Hepatocyte (in vitro differentiated cells): ENCODE data around the gene ANTXR2.

Source experiments
- EZH2phosphoT487 ChIP-seq: fragments of 200-600 bp; sonication (generic); IDR thresholded peaks from one replicate; pipeline ENCODE4 v1.6.1; 2018; ENCODE audit warnings: antibody characterized with exemption, mild to moderate bottlenecking, low read depth, moderate library complexity; ENCODE audit not compliant: unreplicated experiment, severe bottlenecking
- TF ChIP-seq, protein P1 (sequence below): fragments of 200-600 bp; sonication (generic); IDR thresholded peaks from 2 replicates; pipeline ENCODE4 v1.5.1; 2016; ENCODE audit warnings: antibody characterized with exemption, mild to moderate bottlenecking; ENCODE audit not compliant: poor library complexity

DNA sequence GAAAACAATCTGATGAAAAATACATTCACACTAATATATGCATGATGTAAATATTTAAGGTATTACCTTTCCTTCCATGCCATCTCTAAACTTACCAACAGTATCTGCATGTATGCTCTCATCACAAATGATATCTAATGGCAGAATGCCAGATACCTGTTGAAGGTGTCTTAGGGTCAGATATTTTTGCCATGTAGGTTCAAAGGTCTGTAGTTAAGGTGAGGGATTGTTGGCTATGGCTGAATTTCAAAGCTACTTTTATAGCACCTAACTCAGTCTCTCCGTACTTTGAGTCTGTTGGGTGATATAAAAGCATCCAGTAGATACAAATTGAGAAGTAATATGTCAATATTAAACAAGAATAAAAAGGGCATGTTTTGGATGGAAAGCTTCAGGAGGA lies 19.8 kb upstream of the ANTXR2 start:
- TF ChIP-seq EZH2phosphoT487: no peak
- TF ChIP-seq, protein P1, sequence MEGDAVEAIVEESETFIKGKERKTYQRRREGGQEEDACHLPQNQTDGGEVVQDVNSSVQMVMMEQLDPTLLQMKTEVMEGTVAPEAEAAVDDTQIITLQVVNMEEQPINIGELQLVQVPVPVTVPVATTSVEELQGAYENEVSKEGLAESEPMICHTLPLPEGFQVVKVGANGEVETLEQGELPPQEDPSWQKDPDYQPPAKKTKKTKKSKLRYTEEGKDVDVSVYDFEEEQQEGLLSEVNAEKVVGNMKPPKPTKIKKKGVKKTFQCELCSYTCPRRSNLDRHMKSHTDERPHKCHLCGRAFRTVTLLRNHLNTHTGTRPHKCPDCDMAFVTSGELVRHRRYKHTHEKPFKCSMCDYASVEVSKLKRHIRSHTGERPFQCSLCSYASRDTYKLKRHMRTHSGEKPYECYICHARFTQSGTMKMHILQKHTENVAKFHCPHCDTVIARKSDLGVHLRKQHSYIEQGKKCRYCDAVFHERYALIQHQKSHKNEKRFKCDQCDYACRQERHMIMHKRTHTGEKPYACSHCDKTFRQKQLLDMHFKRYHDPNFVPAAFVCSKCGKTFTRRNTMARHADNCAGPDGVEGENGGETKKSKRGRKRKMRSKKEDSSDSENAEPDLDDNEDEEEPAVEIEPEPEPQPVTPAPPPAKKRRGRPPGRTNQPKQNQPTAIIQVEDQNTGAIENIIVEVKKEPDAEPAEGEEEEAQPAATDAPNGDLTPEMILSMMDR: no peak
